H9 (cell line): ENCODE measurements around the gene ARNT2. TPM values are rescaled to one million over a fixed set of nuclear protein-coding genes. Genes with fewer than 3 reads are reported as not detected.

Source experiments
- DNase-seq: peaks from one replicate; pipeline ENCODE4 v3.0.0-alpha.2; 2017
- H2AFZ ChIP-seq: one replicate; pipeline ENCODE4 v1.6.1; 2013; ENCODE audit warnings: mild to moderate bottlenecking, low read length, control low read depth, moderate library complexity
- H2AK5ac ChIP-seq: 2 replicates; pipeline ENCODE4 v1.6.1; 2013; ENCODE audit warnings: low read length, control low read depth, mixed read lengths; ENCODE audit not compliant: insufficient read length
- H2BK120ac ChIP-seq: one replicate; pipeline ENCODE4 v1.6.1; 2013; ENCODE audit warnings: low read depth, mild to moderate bottlenecking, low read length, control low read depth, inconsistent platforms; ENCODE audit not compliant: poor library complexity, severe bottlenecking
- H2BK12ac ChIP-seq: 2 replicates; pipeline ENCODE4 v1.6.1; 2013; ENCODE audit warnings: low read length, control low read depth, mixed read lengths, low read depth; ENCODE audit not compliant: insufficient read length
- H2BK15ac ChIP-seq: 2 replicates; pipeline ENCODE4 v1.6.1; 2013; ENCODE audit warnings: low read depth, low read length, control low read depth
- H2BK20ac ChIP-seq: one replicate; pipeline ENCODE4 v1.6.1; 2013; ENCODE audit warnings: low read depth, mild to moderate bottlenecking, low read length, control low read depth, inconsistent platforms; ENCODE audit not compliant: poor library complexity, severe bottlenecking
- H2BK5ac ChIP-seq: 2 replicates; pipeline ENCODE4 v1.6.1; 2013; ENCODE audit warnings: low read length, control low read depth, mixed read lengths; ENCODE audit not compliant: insufficient read length
- H3K14ac ChIP-seq: 2 replicates; pipeline ENCODE4 v1.6.1; 2013; ENCODE audit warnings: low read length, control low read depth; ENCODE audit not compliant: insufficient read depth
- H3K18ac ChIP-seq: 2 replicates; pipeline ENCODE4 v1.6.1; 2013; ENCODE audit warnings: low read depth, mild to moderate bottlenecking, mixed read lengths, low read length, control low read depth; ENCODE audit not compliant: insufficient read length
- H3K23ac ChIP-seq: 2 replicates; pipeline ENCODE4 v1.6.1; 2013; ENCODE audit warnings: low read length, control low read depth, mixed read lengths, low read depth; ENCODE audit not compliant: insufficient read length
- H3K23me2 ChIP-seq: 2 replicates; pipeline ENCODE4 v1.6.1; 2013; ENCODE audit warnings: low read depth, mild to moderate bottlenecking, mixed read lengths, low read length, control low read depth; ENCODE audit not compliant: insufficient read length, poor library complexity, severe bottlenecking
- H3K27ac ChIP-seq: 2 replicates; pipeline ENCODE4 v1.5.1; 2013; ENCODE audit warnings: low read length, control low read depth, mixed read lengths, low read depth; ENCODE audit not compliant: insufficient read length
- H3K27me3 ChIP-seq: 2 replicates; pipeline ENCODE4 v1.6.1; 2013; ENCODE audit warnings: low read length, control low read depth, inconsistent platforms; ENCODE audit not compliant: insufficient read depth
- H3K4ac ChIP-seq: 2 replicates; pipeline ENCODE4 v1.6.1; 2013; ENCODE audit warnings: low read depth, mild to moderate bottlenecking, control low read depth, inconsistent platforms, low read length, moderate library complexity
- H3K4me1 ChIP-seq: 2 replicates; pipeline ENCODE4 v1.6.1; 2013; ENCODE audit warnings: low read length, control low read depth, inconsistent platforms; ENCODE audit not compliant: insufficient read depth
- H3K4me2 ChIP-seq: 2 replicates; pipeline ENCODE4 v1.6.1; 2013; ENCODE audit warnings: low read length, control low read depth, mixed read lengths; ENCODE audit not compliant: insufficient read length, insufficient read depth
- H3K56ac ChIP-seq: 2 replicates; pipeline ENCODE4 v1.6.1; 2013; ENCODE audit warnings: low read depth, mild to moderate bottlenecking, mixed read lengths, low read length, control low read depth; ENCODE audit not compliant: insufficient read length
- H3K79me1 ChIP-seq: 2 replicates; pipeline ENCODE4 v1.6.1; 2013; ENCODE audit warnings: low read depth, mild to moderate bottlenecking, moderate library complexity, low read length, control low read depth, inconsistent platforms; ENCODE audit not compliant: insufficient read depth, poor library complexity, severe bottlenecking
- H3K79me2 ChIP-seq: 2 replicates; pipeline ENCODE4 v1.6.1; 2013; ENCODE audit warnings: low read length, control low read depth, inconsistent platforms; ENCODE audit not compliant: insufficient read depth
- H3K9ac ChIP-seq: 2 replicates; pipeline ENCODE4 v1.6.1; 2013; ENCODE audit warnings: low read length, control low read depth, mixed read lengths; ENCODE audit not compliant: insufficient read length; ENCODE audit errors: extremely low read depth
- H3K9me3 ChIP-seq: one replicate; pipeline ENCODE4 v1.6.1; 2013; ENCODE audit warnings: low read depth, low read length, inconsistent platforms; ENCODE audit not compliant: control insufficient read depth
- H3T11ph ChIP-seq: one replicate; pipeline ENCODE4 v1.6.1; 2013; ENCODE audit warnings: mild to moderate bottlenecking, low read length, control low read depth, inconsistent platforms
- H4K20me1 ChIP-seq: one replicate; pipeline ENCODE4 v1.6.1; 2013; ENCODE audit not compliant: control insufficient read depth, insufficient read length, insufficient read depth
- H4K5ac ChIP-seq: 2 replicates; pipeline ENCODE4 v1.6.1; 2013; ENCODE audit warnings: low read depth, mild to moderate bottlenecking, mixed read lengths, low read length, control low read depth; ENCODE audit not compliant: insufficient read length
- H4K8ac ChIP-seq: replicated peaks from 2 replicates; pipeline ENCODE4 v1.6.1; 2013; ENCODE audit warnings: low read length, control low read depth, mixed read lengths, low read depth; ENCODE audit not compliant: insufficient read length
- H4K91ac ChIP-seq: 2 replicates; pipeline ENCODE4 v1.6.1; 2013; ENCODE audit warnings: low read depth, mild to moderate bottlenecking, moderate library complexity, mixed read lengths, low read length, control low read depth; ENCODE audit not compliant: insufficient read length
- H3K27ac Mint-ChIP-seq, 3 experiments: 2 replicates in 2 of 3; 3 replicates in 1 of 3; pipeline ENCODE4 v1.8.0; 2020 to 2021; ENCODE audit warnings: mixed read lengths in 3 of 3, mild to moderate bottlenecking in 1 of 3, moderate library complexity in 1 of 3
- H3K27me3 Mint-ChIP-seq: 2 replicates; pipeline ENCODE4 v1.8.0; 2021; ENCODE audit warnings: low read depth, mild to moderate bottlenecking, moderate library complexity, mixed read lengths
- H3K36me3 Mint-ChIP-seq, 3 experiments: 2 replicates in 2 of 3; 3 replicates in 1 of 3; pipeline ENCODE4 v1.8.0; 2020 to 2021; ENCODE audit warnings: low read depth in 3 of 3, mixed read lengths in 3 of 3; ENCODE audit not compliant: insufficient read depth in 1 of 3
- H3K4me1 Mint-ChIP-seq, 2 experiments: 2 replicates each; pipeline ENCODE4 v1.8.0; 2020; ENCODE audit warnings: mixed read lengths in 2 of 2
- H3K4me3 Mint-ChIP-seq, 2 experiments: 2 replicates in 1 of 2; 3 replicates in 1 of 2; pipeline ENCODE4 v1.8.0; 2020 to 2021; ENCODE audit warnings: mild to moderate bottlenecking in 2 of 2, mixed read lengths in 2 of 2, moderate library complexity in 1 of 2
- H3K9me3 Mint-ChIP-seq, 2 experiments: 2 replicates in 1 of 2; 3 replicates in 1 of 2; pipeline ENCODE4 v1.8.0; 2020; ENCODE audit warnings: mild to moderate bottlenecking in 2 of 2, mixed read lengths in 2 of 2, moderate library complexity in 1 of 2
- CTCF ChIP-seq: fragments of 200-600 bp; sonication (generic); conservative IDR thresholded peaks from 3 replicates; pipeline ENCODE4 v1.8.0; 2021; ENCODE audit warnings: antibody characterized with exemption, mild to moderate bottlenecking
- WGBS: extraction: QIAGEN DNeasy Blood & Tissue Kit; methylation state at CpG from one replicate; pipeline ENCODE4 v1.1.7; 2013; ENCODE audit warnings: missing lambda C conversion rate, low lambda C conversion rate, mixed read lengths; ENCODE audit not compliant: insufficient read length; ENCODE audit errors: extremely low coverage; 5-methylcytosine and 5-hydroxymethylcytosine counted together
- total RNA-seq: library from RNA; stranded (reverse); gene quantifications from 2 replicates; pipeline ENCODE4 v1.2.1, GENCODE V29; 2021

The ARNT2 gene
- total RNA-seq, 1 experiment from 2014 or later, result 10.5 TPM

- Mint-ChIP-seq H3K27ac (peak overlapping the region in 2 of 3 experiments; percentile 86 to 96; a peak in 3 of 7 replicates), H3K36me3 (peaks cover 33 to 60% (median 36%) of the 10 kb centered on the region in 3 experiments), H3K4me3 (no peak overlapping the region), H3K9me3 (peaks cover 16 to 17% of the 10 kb centered on the region in 2 experiments), H3K27me3 (no peaks in the 10 kb centered on the region), H3K4me1 (peaks cover 41 to 43% of the 10 kb centered on the region in 2 experiments)
- Histone ChIP-seq H3K79me2 (no peaks in the 10 kb centered on the region), H2AFZ (no peak overlapping the region), H2BK12ac (no peak overlapping the region), H3K27me3 (no peaks in the 10 kb centered on the region), H3K23me2 (no peaks in the 10 kb centered on the region), H2BK15ac (no peak overlapping the region), H2BK20ac (no peak overlapping the region), H3K4ac (no peak overlapping the region), H3K18ac (no peak overlapping the region), H3K27ac (no peak overlapping the region), H3K56ac (no peak overlapping the region), H3K79me1 (no peaks in the 10 kb centered on the region), H3K9me3 (no peaks in the 10 kb centered on the region), H2BK5ac (no peak overlapping the region), H4K91ac (no peak overlapping the region), H2BK120ac (no peak overlapping the region), H4K20me1 (no peaks in the 10 kb centered on the region), H3K23ac (no peak overlapping the region), H3K4me1 (peaks cover 4% of the 10 kb centered on the region; the same call in 1 of the 2 replicates), H3T11ph (no peak overlapping the region), H3K4me2 (no peak overlapping the region), H2AK5ac (no peak overlapping the region), H3K9ac (no peak overlapping the region), H4K8ac (no peak overlapping the region), H4K5ac (no peak overlapping the region), H3K14ac (no peak overlapping the region)
- no peak for TF ChIP-seq CTCF
- WGBS, result no CpG with 5 or more reads among the region's 9 CpGs
- DNase-seq, result no peak
Observed at GRCh38 chr15:80474224-80475215, 70.3 kb downstream of the ARNT2 start.
